ENCODE measurements around the gene TRPM3.

The TRPM3 gene

GRCh38 chr9:70830618-70831017 is 290.8 kb downstream of the TRPM3 start:
- no peak for DNase-seq (ENCODE audit: low read depth in 3 of 3, low spot score in 1 of 3)

- DNase-seq (ENCODE audit: low read depth in 3 of 3, low spot score in 1 of 3) = no peak
Observed at GRCh38 chr9:70829591-70830265, 291.7 kb downstream of the TRPM3 start.

- no peak for DNase-seq (ENCODE audit: low read depth in 3 of 3, low spot score in 1 of 3)
Observed at GRCh38 chr9:70826562-70826961, 294.9 kb downstream of the TRPM3 start.

GRCh38 chr9:70823284-70823683 is 298.1 kb downstream of the TRPM3 start:
- no peak for DNase-seq (ENCODE audit: low read depth in 3 of 3, low spot score in 1 of 3)

GRCh38 chr9:70817311-70817710 is 304.1 kb downstream of the TRPM3 start:
- no peak for DNase-seq (ENCODE audit: low read depth in 3 of 3, low spot score in 1 of 3)

GRCh38 chr9:70816891-70817290 is 304.5 kb downstream of the TRPM3 start:
- DNase-seq (ENCODE audit: low read depth in 3 of 3, low spot score in 1 of 3) = no peak

- DNase-seq (ENCODE audit: low read depth in 3 of 3, low spot score in 1 of 3) = no peak
Observed at GRCh38 chr9:70816316-70816715, 305.1 kb downstream of the TRPM3 start.

GRCh38 chr9:70814597-70814996 is 306.8 kb downstream of the TRPM3 start:
- no peak for DNase-seq (ENCODE audit: low read depth in 3 of 3, low spot score in 1 of 3)

GRCh38 chr9:70813141-70813540 is 308.3 kb downstream of the TRPM3 start:
- no peak for DNase-seq (ENCODE audit: low read depth in 3 of 3, low spot score in 1 of 3)

- no peak for DNase-seq (ENCODE audit: low read depth in 3 of 3, low spot score in 1 of 3)
Observed at GRCh38 chr9:70811638-70812037, 309.8 kb downstream of the TRPM3 start.

- DNase-seq (ENCODE audit: low read depth in 3 of 3, low spot score in 1 of 3) = no peak
Observed at GRCh38 chr9:70806875-70807274, 314.5 kb downstream of the TRPM3 start.

- no peak for DNase-seq (ENCODE audit: low read depth in 3 of 3, low spot score in 1 of 3)
Observed at GRCh38 chr9:70805949-70806348, 315.5 kb downstream of the TRPM3 start.

- no peak for DNase-seq (ENCODE audit: low read depth in 3 of 3, low spot score in 1 of 3)
Observed at GRCh38 chr9:70802758-70803436, 318.5 kb downstream of the TRPM3 start.

GRCh38 chr9:70802206-70802605 is 319.2 kb downstream of the TRPM3 start:
- no peak for DNase-seq (ENCODE audit: low read depth in 3 of 3, low spot score in 1 of 3)

- no peak for DNase-seq (ENCODE audit: low read depth in 3 of 3, low spot score in 1 of 3)
Observed at GRCh38 chr9:70801181-70801829, 320.1 kb downstream of the TRPM3 start.

GRCh38 chr9:70798018-70798417 is 323.4 kb downstream of the TRPM3 start:
- no peak for DNase-seq (ENCODE audit: low read depth in 3 of 3, low spot score in 1 of 3)

GRCh38 chr9:70795841-70796240 is 325.6 kb downstream of the TRPM3 start:
- DNase-seq (ENCODE audit: low read depth in 3 of 3, low spot score in 1 of 3) = no peak

- DNase-seq (ENCODE audit: low read depth in 3 of 3, low spot score in 1 of 3) = no peak
Observed at GRCh38 chr9:70792796-70793195, 328.6 kb downstream of the TRPM3 start.

GRCh38 chr9:70791936-70792335 is 329.5 kb downstream of the TRPM3 start:
- no peak for DNase-seq (ENCODE audit: low read depth in 3 of 3, low spot score in 1 of 3)

- no peak for DNase-seq (ENCODE audit: low read depth in 3 of 3, low spot score in 1 of 3)
Observed at GRCh38 chr9:70789086-70789485, 332.3 kb downstream of the TRPM3 start.

GRCh38 chr9:70784456-70784855 is 337.0 kb downstream of the TRPM3 start:
- DNase-seq (ENCODE audit: low read depth in 3 of 3, low spot score in 1 of 3) = no peak

GRCh38 chr9:70778568-70778967 is 342.9 kb downstream of the TRPM3 start:
- no peak for DNase-seq (ENCODE audit: low read depth in 3 of 3, low spot score in 1 of 3)
